WTC11 (cell line): ENCODE data around the gene PRSS16. TPM values are rescaled to one million over a fixed set of nuclear protein-coding genes. Genes with fewer than 3 reads are reported as not detected.

Source experiments
- ATAC-seq: fragments of 200-7000 bp; cut with Tn5 transposase; 2 replicates; pipeline ENCODE4 v1.10.0; 2021; ENCODE audit warnings: mild to moderate bottlenecking, moderate library complexity
- CTCF ChIA-PET: fragments of 300-600 bp; sonication (Branson Sonifier 250); formaldehyde crosslinking; loops from one replicate; lab custom pipeline; 2021; ENCODE audit warnings: antibody characterized with exemption; lab: Charles Lee
- POLR2A ChIA-PET: fragments of 350-600 bp; sonication (Branson Sonifier 250); formaldehyde crosslinking; loops from one replicate; lab custom pipeline; 2021; ENCODE audit warnings: antibody characterized with exemption; lab: Charles Lee
- DNase-seq: peaks from one replicate; pipeline ENCODE4 v3.0.0; 2021; ENCODE audit warnings: low spot score
- H3K27ac Mint-ChIP-seq: 2 replicates; pipeline ENCODE4 v1.8.0; 2021; ENCODE audit warnings: mixed read lengths
- H3K27me3 Mint-ChIP-seq: 2 replicates; pipeline ENCODE4 v1.8.0; 2021; ENCODE audit warnings: low read depth, mild to moderate bottlenecking, moderate library complexity, mixed read lengths
- H3K36me3 Mint-ChIP-seq: 2 replicates; pipeline ENCODE4 v1.8.0; 2021; ENCODE audit warnings: mixed read lengths
- H3K4me1 Mint-ChIP-seq: 2 replicates; pipeline ENCODE4 v1.8.0; 2022; ENCODE audit warnings: mixed read lengths
- H3K4me3 Mint-ChIP-seq: 2 replicates; pipeline ENCODE4 v1.8.0; 2021; ENCODE audit warnings: mild to moderate bottlenecking, moderate library complexity, mixed read lengths
- H3K9me3 Mint-ChIP-seq: 2 replicates; pipeline ENCODE4 v1.8.0; 2021; ENCODE audit warnings: mixed read lengths
- CREB1 ChIP-seq: sonication (generic); formaldehyde crosslinking; IDR thresholded peaks from 2 replicates; pipeline ENCODE4 v1.8.0; 2023; ENCODE audit warnings: mild to moderate bottlenecking, missing genetic modification reagents
- CTCF ChIP-seq: fragments of 200-600 bp; IDR thresholded peaks from 2 replicates; pipeline ENCODE4 v1.8.0; 2022; ENCODE audit warnings: antibody characterized with exemption
- EMX1 ChIP-seq: fragments of 250-450 bp; sonication (Bioruptor Pico); IDR thresholded peaks from 2 replicates; pipeline ENCODE4 v1.8.0; 2021; ENCODE audit warnings: mild to moderate bottlenecking
- ETV6 ChIP-seq: sonication (generic); formaldehyde crosslinking; IDR thresholded peaks from 2 replicates; pipeline ENCODE4 v1.8.1; 2022; ENCODE audit warnings: mild to moderate bottlenecking, missing genetic modification reagents
- FOXJ3 ChIP-seq: sonication (generic); formaldehyde crosslinking; IDR thresholded peaks from 2 replicates; pipeline ENCODE4 v1.9.0; 2021; ENCODE audit warnings: missing genetic modification reagents, mild to moderate bottlenecking, borderline replicate concordance
- GABPB1 ChIP-seq: sonication (generic); formaldehyde crosslinking; IDR thresholded peaks from 2 replicates; pipeline ENCODE4 v1.8.1; 2023; ENCODE audit warnings: mild to moderate bottlenecking, missing genetic modification reagents
- GRHL2 ChIP-seq: fragments of 250-450 bp; sonication (Bioruptor Pico); IDR thresholded peaks from 2 replicates; pipeline ENCODE4 v1.8.0; 2022; ENCODE audit warnings: mild to moderate bottlenecking, moderate library complexity; ENCODE audit not compliant: insufficient replicate concordance, severe bottlenecking
- NFATC4 ChIP-seq: fragments of 250-450 bp; sonication (Bioruptor Pico); IDR thresholded peaks from 2 replicates; pipeline ENCODE4 v1.9.0; 2021; ENCODE audit warnings: mild to moderate bottlenecking
- OVOL2 ChIP-seq: fragments of 250-450 bp; sonication (Bioruptor Pico); IDR thresholded peaks from 2 replicates; pipeline ENCODE4 v1.9.0; 2021; ENCODE audit warnings: mild to moderate bottlenecking, borderline replicate concordance
- PREB ChIP-seq: sonication (generic); formaldehyde crosslinking; IDR thresholded peaks from 2 replicates; pipeline ENCODE4 v1.8.1; 2022; ENCODE audit warnings: mild to moderate bottlenecking, missing genetic modification reagents, moderate library complexity, borderline replicate concordance
- PRRX2 ChIP-seq: fragments of 250-450 bp; sonication (Bioruptor Pico); IDR thresholded peaks from 2 replicates; pipeline ENCODE4 v1.8.0; 2021; ENCODE audit warnings: mild to moderate bottlenecking
- RORB ChIP-seq: fragments of 250-450 bp; sonication (Bioruptor Pico); IDR thresholded peaks from 2 replicates; pipeline ENCODE4 v1.9.0; 2021; ENCODE audit warnings: mild to moderate bottlenecking
- SMAD3 ChIP-seq: sonication (generic); formaldehyde crosslinking; IDR thresholded peaks from 2 replicates; pipeline ENCODE4 v1.8.0; 2022; ENCODE audit warnings: missing genetic modification reagents, mild to moderate bottlenecking, borderline replicate concordance
- SOX15 ChIP-seq: fragments of 250-450 bp; sonication (Bioruptor Pico); IDR thresholded peaks from 2 replicates; pipeline ENCODE4 v1.9.0; 2021; ENCODE audit warnings: mild to moderate bottlenecking
- TEAD1 ChIP-seq: sonication (generic); formaldehyde crosslinking; IDR thresholded peaks from 2 replicates; pipeline ENCODE4 v1.8.0; 2022; ENCODE audit warnings: mild to moderate bottlenecking, missing genetic modification reagents
- ZNF138 ChIP-seq: sonication (generic); formaldehyde crosslinking; conservative IDR thresholded peaks from 2 replicates; pipeline ENCODE4 v1.8.1; 2022; ENCODE audit warnings: mild to moderate bottlenecking, moderate library complexity, missing genetic modification reagents
- ZNF317 ChIP-seq: sonication (generic); formaldehyde crosslinking; IDR thresholded peaks from 2 replicates; pipeline ENCODE4 v1.8.1; 2023; ENCODE audit warnings: low read depth, mild to moderate bottlenecking, moderate library complexity, missing genetic modification reagents, borderline replicate concordance
- ZNF416 ChIP-seq: fragments of 250-450 bp; sonication (Bioruptor Pico); IDR thresholded peaks from 2 replicates; pipeline ENCODE4 v1.9.0; 2021; ENCODE audit warnings: mild to moderate bottlenecking, inconsistent platforms
- ZNF532 ChIP-seq: fragments of 250-450 bp; sonication (Bioruptor Pico); IDR thresholded peaks from 2 replicates; pipeline ENCODE4 v1.9.0; 2021; ENCODE audit warnings: mild to moderate bottlenecking, borderline replicate concordance
- ZNF671 ChIP-seq: fragments of 250-450 bp; sonication (Bioruptor Pico); IDR thresholded peaks from 2 replicates; pipeline ENCODE4 v1.8.0; 2021; ENCODE audit warnings: mild to moderate bottlenecking
- ZSCAN18 ChIP-seq: fragments of 250-450 bp; sonication (Bioruptor Pico); IDR thresholded peaks from 2 replicates; pipeline ENCODE4 v2.1.2; 2022; ENCODE audit warnings: mild to moderate bottlenecking, moderate library complexity
- total RNA-seq: library from RNA; stranded (reverse); gene quantifications from 3 replicates; pipeline ENCODE4 v1.2.3, GENCODE V29; 2021
- TF ChIP-seq, protein P1 (sequence below): sonication (generic); formaldehyde crosslinking; IDR thresholded peaks from 2 replicates; pipeline ENCODE4 v1.8.0; 2022; ENCODE audit warnings: mild to moderate bottlenecking, missing genetic modification reagents
- TF ChIP-seq, protein P2 (sequence below): sonication (generic); formaldehyde crosslinking; IDR thresholded peaks from 2 replicates; pipeline ENCODE4 v1.8.1; 2022; ENCODE audit warnings: low read depth, mild to moderate bottlenecking, moderate library complexity, missing genetic modification reagents, borderline replicate concordance

Gene PRSS16
- total RNA-seq, 1 experiment from 2014 or later, result 18.5 TPM

- Mint-ChIP-seq H3K4me3 (peak overlapping the region; percentile 85), H3K4me1 (peaks cover 18% of the 10 kb centered on the region), H3K27me3 (peaks cover 43% of the 10 kb centered on the region), H3K9me3 (no peaks in the 10 kb centered on the region), H3K27ac (no peak overlapping the region), H3K36me3 (no peaks in the 10 kb centered on the region)
- DNase-seq (no peak), ATAC-seq (no peak)
- ChIA-PET CTCF (interaction anchor here (1.1 to 4.0 kb wide), 3 partner anchors 12 to 73 kb away, joined by 5 to 25 read pairs (median 10); partner anchors contain the start of gene POM121L2), POLR2A (interaction anchor here (0.6 to 2.4 kb wide), 2 partner anchors 12 to 58 kb away, joined by 4 to 14 read pairs; no protein-coding TSS in a partner anchor)
- no peak for TF ChIP-seq PRRX2 (CRISPR knock-in tag)
- no peak for TF ChIP-seq ZSCAN18 (CRISPR knock-in tag)
- no peak for TF ChIP-seq GABPB1 (CRISPR knock-in tag)
- no peak for TF ChIP-seq PREB (CRISPR knock-in tag)
- TF ChIP-seq, protein P1, sequence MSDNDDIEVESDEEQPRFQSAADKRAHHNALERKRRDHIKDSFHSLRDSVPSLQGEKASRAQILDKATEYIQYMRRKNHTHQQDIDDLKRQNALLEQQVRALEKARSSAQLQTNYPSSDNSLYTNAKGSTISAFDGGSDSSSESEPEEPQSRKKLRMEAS (CRISPR knock-in tag), result no peak
- no peak for TF ChIP-seq OVOL2 (CRISPR knock-in tag)
- no peak for TF ChIP-seq EMX1
- TF ChIP-seq, protein P2, sequence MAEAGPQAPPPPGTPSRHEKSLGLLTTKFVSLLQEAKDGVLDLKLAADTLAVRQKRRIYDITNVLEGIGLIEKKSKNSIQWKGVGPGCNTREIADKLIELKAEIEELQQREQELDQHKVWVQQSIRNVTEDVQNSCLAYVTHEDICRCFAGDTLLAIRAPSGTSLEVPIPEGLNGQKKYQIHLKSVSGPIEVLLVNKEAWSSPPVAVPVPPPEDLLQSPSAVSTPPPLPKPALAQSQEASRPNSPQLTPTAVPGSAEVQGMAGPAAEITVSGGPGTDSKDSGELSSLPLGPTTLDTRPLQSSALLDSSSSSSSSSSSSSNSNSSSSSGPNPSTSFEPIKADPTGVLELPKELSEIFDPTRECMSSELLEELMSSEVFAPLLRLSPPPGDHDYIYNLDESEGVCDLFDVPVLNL, result no peak
- TF ChIP-seq SMAD3, result no peak
- no peak for TF ChIP-seq CREB1 (CRISPR knock-in tag)
- TF ChIP-seq CTCF, result no peak
These were observed 8.2 kb upstream of the PRSS16 start for GRCh38 chr6:27239258-27239657.

GRCh38 chr6:27241443-27241842, 6.1 kb upstream of the PRSS16 start:
- no peak for DNase-seq
- ChIA-PET POLR2A (no interaction called here), CTCF (no interaction called here)
- no peaks in the 10 kb centered on the region for H3K36me3 Mint-ChIP-seq
- no peak for ATAC-seq
- H3K4me1 Mint-ChIP-seq, result peaks cover 9% of the 10 kb centered on the region; the same call in 1 of the 2 replicates
- H3K27ac Mint-ChIP-seq, result no peak overlapping the region
- H3K9me3 Mint-ChIP-seq, result no peaks in the 10 kb centered on the region
- no peak overlapping the region for H3K4me3 Mint-ChIP-seq
- no peak for TF ChIP-seq NFATC4 (CRISPR knock-in tag)
- TF ChIP-seq, all 79 proteins: peak for 0
- H3K27me3 Mint-ChIP-seq, result peaks cover 43% of the 10 kb centered on the region

GRCh38 chr6:27242589-27243265, 4.8 kb upstream of the PRSS16 start:
- H3K4me1 Mint-ChIP-seq, result peaks cover 5% of the 10 kb centered on the region; the same call in 1 of the 2 replicates
- POLR2A ChIA-PET, result no interaction called here
- no peak for TF ChIP-seq GRHL2 (CRISPR knock-in tag)
- TF ChIP-seq FOXJ3 (CRISPR knock-in tag), result no peak
- no peak for TF ChIP-seq EMX1
- no peak for TF ChIP-seq ZNF317
- TF ChIP-seq ZNF532 (CRISPR knock-in tag), result no peak
- no peak for TF ChIP-seq ZNF416 (CRISPR knock-in tag)
- TF ChIP-seq SOX15 (CRISPR knock-in tag), result no peak
- TF ChIP-seq ZNF138 (CRISPR knock-in tag), result no peak
- no peak for TF ChIP-seq ZNF671 (CRISPR knock-in tag)
- TF ChIP-seq ETV6, result no peak
- no peak for TF ChIP-seq TEAD1 (CRISPR knock-in tag)
- no peak for TF ChIP-seq RORB (CRISPR knock-in tag)

More at GRCh38 chr6:27242589-27243265, 4.8 kb upstream of the PRSS16 start:
- Mint-ChIP-seq H3K36me3 (no peaks in the 10 kb centered on the region), H3K27ac (no peak overlapping the region), H3K27me3 (peaks cover 37% of the 10 kb centered on the region), H3K9me3 (no peaks in the 10 kb centered on the region), H3K4me3 (no peak overlapping the region)
- DNase-seq (no peak), ATAC-seq (no peak)
- CTCF ChIA-PET, result interaction anchor here (1.4 kb wide), 1 partner anchor 9 kb away, joined by 7 read pairs; no protein-coding TSS in a partner anchor
